ENCODE data around the gene PRKAG3. TPM values are rescaled to one million over a fixed set of nuclear protein-coding genes. Genes with fewer than 3 reads are reported as not detected.

Gene PRKAG3
- total RNA-seq, 2 experiments from 2014 or later: not detected

- Mint-ChIP-seq H3K4me3 (no peak overlapping the region), H3K4me1 (no peaks in the 10 kb centered on the region), H3K36me3 (no peaks in the 10 kb centered on the region), H3K9me3 (no peaks in the 10 kb centered on the region), H3K27me3 (peaks cover 19% of the 10 kb centered on the region), H3K27ac (no peak overlapping the region)
- DNase-seq (no peak), ATAC-seq (ENCODE audit: low read depth) (no peak)
- POLR2A ChIA-PET: no interaction called here
Observed at GRCh38 chr2:218812096-218812815, 19.3 kb downstream of the PRKAG3 start.

GRCh38 chr2:218811382-218811781 lies 20.2 kb downstream of the PRKAG3 start:
- no peak for ATAC-seq (ENCODE audit: low read depth)
- Mint-ChIP-seq H3K4me3 (no peak overlapping the region), H3K4me1 (peaks cover 3% of the 10 kb centered on the region), H3K36me3 (no peaks in the 10 kb centered on the region), H3K27ac (no peak overlapping the region), H3K27me3 (peaks cover 26% of the 10 kb centered on the region), H3K9me3 (no peaks in the 10 kb centered on the region)
- POLR2A ChIA-PET: no interaction called here
- no peak for DNase-seq

GRCh38 chr2:218810256-218810655 lies 21.3 kb downstream of the PRKAG3 start:
- POLR2A ChIA-PET: no interaction called here
- Mint-ChIP-seq H3K4me3 (no peak overlapping the region), H3K27ac (no peak overlapping the region), H3K4me1 (peaks cover 8% of the 10 kb centered on the region), H3K36me3 (no peaks in the 10 kb centered on the region), H3K9me3 (no peaks in the 10 kb centered on the region), H3K27me3 (peaks cover 37% of the 10 kb centered on the region)
- no peak for ATAC-seq (ENCODE audit: low read depth)
- no peak for DNase-seq

- H3K27me3 Mint-ChIP-seq: peaks cover 45% of the 10 kb centered on the region
- no peak overlapping the region for H3K27ac Mint-ChIP-seq
- ATAC-seq (ENCODE audit: low read depth) (no peak), DNase-seq (no peak)
- H3K9me3 Mint-ChIP-seq: peaks cover 6% of the 10 kb centered on the region
- peaks cover 2% of the 10 kb centered on the region for H3K36me3 Mint-ChIP-seq
- POLR2A ChIA-PET: no interaction called here
- H3K4me3 Mint-ChIP-seq: no peak overlapping the region
- peaks cover 8% of the 10 kb centered on the region for H3K4me1 Mint-ChIP-seq
Observed at GRCh38 chr2:218809515-218809914, 22.1 kb downstream of the PRKAG3 start.

GRCh38 chr2:218807626-218808025 lies 24.0 kb downstream of the PRKAG3 start:
- H3K9me3 Mint-ChIP-seq: peaks cover 10% of the 10 kb centered on the region
- no peak overlapping the region for H3K27ac Mint-ChIP-seq
- POLR2A ChIA-PET: no interaction called here
- H3K36me3 Mint-ChIP-seq: peaks cover 2% of the 10 kb centered on the region
- ATAC-seq (ENCODE audit: low read depth) (no peak), DNase-seq (no peak)
- peaks cover 52% of the 10 kb centered on the region for H3K27me3 Mint-ChIP-seq
- H3K4me1 Mint-ChIP-seq: peaks cover 8% of the 10 kb centered on the region
- H3K4me3 Mint-ChIP-seq: no peak overlapping the region

GRCh38 chr2:218806346-218806978 lies 25.1 kb downstream of the PRKAG3 start:
- Mint-ChIP-seq H3K9me3 (peaks cover 10% of the 10 kb centered on the region), H3K27me3 (peaks cover 54% of the 10 kb centered on the region), H3K4me3 (no peak overlapping the region), H3K27ac (no peak overlapping the region), H3K36me3 (peaks cover 2% of the 10 kb centered on the region), H3K4me1 (peaks cover 11% of the 10 kb centered on the region)
- POLR2A ChIA-PET: no interaction called here
- no peak for ATAC-seq (ENCODE audit: low read depth)
- no peak for DNase-seq

- ATAC-seq (ENCODE audit: low read depth): no peak
- DNase-seq: no peak
- Mint-ChIP-seq H3K27me3 (peaks cover 58% of the 10 kb centered on the region), H3K9me3 (peaks cover 10% of the 10 kb centered on the region), H3K4me3 (no peak overlapping the region), H3K27ac (no peak overlapping the region), H3K36me3 (peaks cover 2% of the 10 kb centered on the region), H3K4me1 (peaks cover 11% of the 10 kb centered on the region)
- POLR2A ChIA-PET: no interaction called here
Observed at GRCh38 chr2:218805627-218806026, 26.0 kb downstream of the PRKAG3 start.

- ATAC-seq (ENCODE audit: low read depth): no peak
- POLR2A ChIA-PET: no interaction called here
- peaks cover 2% of the 10 kb centered on the region for H3K36me3 Mint-ChIP-seq
- H3K4me1 Mint-ChIP-seq: peaks cover 11% of the 10 kb centered on the region
- peaks cover 10% of the 10 kb centered on the region for H3K9me3 Mint-ChIP-seq
- DNase-seq: no peak
- peaks cover 66% of the 10 kb centered on the region for H3K27me3 Mint-ChIP-seq
- no peak overlapping the region for H3K4me3 Mint-ChIP-seq
- no peak overlapping the region for H3K27ac Mint-ChIP-seq
Observed at GRCh38 chr2:218804817-218805216, 26.8 kb downstream of the PRKAG3 start.

- Mint-ChIP-seq H3K9me3 (peaks cover 10% of the 10 kb centered on the region), H3K27me3 (peaks cover 70% of the 10 kb centered on the region), H3K4me1 (peaks cover 11% of the 10 kb centered on the region), H3K4me3 (no peak overlapping the region), H3K36me3 (peaks cover 2% of the 10 kb centered on the region), H3K27ac (no peak overlapping the region)
- ATAC-seq (ENCODE audit: low read depth) (peak; percentile 36), DNase-seq (no peak)
- POLR2A ChIA-PET: no interaction called here
Observed at GRCh38 chr2:218802386-218802994, 29.1 kb downstream of the PRKAG3 start.

- no peaks in the 10 kb centered on the region for H3K36me3 Mint-ChIP-seq
- H3K27me3 Mint-ChIP-seq: peaks cover 59% of the 10 kb centered on the region
- peaks cover 8% of the 10 kb centered on the region for H3K9me3 Mint-ChIP-seq
- ATAC-seq (ENCODE audit: low read depth) (no peak), DNase-seq (no peak)
- POLR2A ChIA-PET: no interaction called here
- peaks cover 3% of the 10 kb centered on the region for H3K4me1 Mint-ChIP-seq
- no peak overlapping the region for H3K27ac Mint-ChIP-seq
- H3K4me3 Mint-ChIP-seq: no peak overlapping the region
Observed at GRCh38 chr2:218799990-218800389, 31.6 kb downstream of the PRKAG3 start.

- Mint-ChIP-seq H3K27ac (no peak overlapping the region), H3K4me3 (no peak overlapping the region), H3K4me1 (peaks cover 3% of the 10 kb centered on the region), H3K36me3 (no peaks in the 10 kb centered on the region), H3K9me3 (no peaks in the 10 kb centered on the region), H3K27me3 (peaks cover 53% of the 10 kb centered on the region)
- DNase-seq (no peak), ATAC-seq (ENCODE audit: low read depth) (no peak)
- POLR2A ChIA-PET: no interaction called here
Observed at GRCh38 chr2:218798767-218799504, 32.7 kb downstream of the PRKAG3 start.

- ATAC-seq (ENCODE audit: low read depth) (no peak), DNase-seq (no peak)
- no peaks in the 10 kb centered on the region for H3K36me3 Mint-ChIP-seq
- peaks cover 54% of the 10 kb centered on the region for H3K27me3 Mint-ChIP-seq
- POLR2A ChIA-PET: no interaction called here
- H3K9me3 Mint-ChIP-seq: no peaks in the 10 kb centered on the region
- no peak overlapping the region for H3K4me3 Mint-ChIP-seq
- H3K27ac Mint-ChIP-seq: no peak overlapping the region
- H3K4me1 Mint-ChIP-seq: no peaks in the 10 kb centered on the region
Observed at GRCh38 chr2:218796691-218797090, 34.9 kb downstream of the PRKAG3 start.

- POLR2A ChIA-PET: no interaction called here
- no peak overlapping the region for H3K4me3 Mint-ChIP-seq
- ATAC-seq (ENCODE audit: low read depth): no peak
- H3K27me3 Mint-ChIP-seq: peaks cover 30% of the 10 kb centered on the region
- DNase-seq: no peak
- no peaks in the 10 kb centered on the region for H3K36me3 Mint-ChIP-seq
- H3K27ac Mint-ChIP-seq: no peak overlapping the region
- H3K4me1 Mint-ChIP-seq: no peaks in the 10 kb centered on the region
- no peaks in the 10 kb centered on the region for H3K9me3 Mint-ChIP-seq
Observed at GRCh38 chr2:218792433-218792832, 39.2 kb downstream of the PRKAG3 start.

All from activated naive CD8-positive, alpha-beta T cell treated with anti-CD3 and anti-CD28 coated beads, Interleukin-2, amount 10 ng/mL, durations not matched to agents 7 days and 5 days (primary cell).